Fibroblast of lung (primary cell): ENCODE data around the gene SDC1.

Experiments
- CTCF ChIP-seq, 2 donors: IDR thresholded peaks in 1 of 2; conservative IDR thresholded peaks in 1 of 2; 1 replicate in 1 of 2; 2 replicates in 1 of 2; pipeline ENCODE4 v1.5.1; 2011 to 2012; ENCODE audit warnings: low read length in 2 of 2, control low read depth in 1 of 2, inconsistent platforms in 1 of 2, low read depth in 1 of 2, mild to moderate bottlenecking in 1 of 2
- EZH2 ChIP-seq: IDR thresholded peaks from 2 replicates; pipeline ENCODE4 v1.5.1; 2012; ENCODE audit warnings: low read length, control low read depth, mild to moderate bottlenecking; ENCODE audit errors: missing control alignments

GRCh38 chr2:20214566-20215182, 10.3 kb downstream of the SDC1 start:
- TF ChIP-seq CTCF (conservative IDR thresholded peaks at IDR 0.05 in 1 of 2, IDR thresholded peaks at IDR 0.05 in 1 of 2; ENCODE audit: low read depth in 1 of 2, low read length in 2 of 2): no peak
- no peak for TF ChIP-seq EZH2
